ENCODE results near the gene ZFYVE1.
"Not testable (repeated sequence)": the region's sequence is repeated elsewhere in the genome, so short reads cannot be mapped to it uniquely, and the experiment has no call there.

- not testable (repeated sequence) for TF ChIP-seq LEF1 (IDR thresholded peaks at IDR 0.05; ENCODE audit: borderline replicate concordance); BHLHE40 (IDR thresholded peaks at IDR 0.05; ENCODE audit: borderline replicate concordance); FOXM1 (IDR thresholded peaks at IDR 0.05; ENCODE audit: borderline replicate concordance); NFRKB (IDR thresholded peaks at IDR 0.05); SP1 (IDR thresholded peaks at IDR 0.05); PKNOX1 (IDR thresholded peaks at IDR 0.05); TARDBP (IDR thresholded peaks at IDR 0.05)
Measured at GRCh38 chr14:73015552-73015951, 11.4 kb downstream of the ZFYVE1 start.

Data from HEK293T (cell line).